IPS DF 19.7 (cell line): ENCODE results near the gene KRTAP10-9.
"Not testable (repeated sequence)": the region's sequence is repeated elsewhere in the genome, so short reads cannot be mapped to it uniquely, and the experiment has no call there.

ENCODE experiments used
- DNase-seq: peaks from one replicate; pipeline ENCODE4 v3.0.0-alpha.2; 2013; ENCODE audit warnings: low read depth, low spot score

The KRTAP10-9 gene, protein sequence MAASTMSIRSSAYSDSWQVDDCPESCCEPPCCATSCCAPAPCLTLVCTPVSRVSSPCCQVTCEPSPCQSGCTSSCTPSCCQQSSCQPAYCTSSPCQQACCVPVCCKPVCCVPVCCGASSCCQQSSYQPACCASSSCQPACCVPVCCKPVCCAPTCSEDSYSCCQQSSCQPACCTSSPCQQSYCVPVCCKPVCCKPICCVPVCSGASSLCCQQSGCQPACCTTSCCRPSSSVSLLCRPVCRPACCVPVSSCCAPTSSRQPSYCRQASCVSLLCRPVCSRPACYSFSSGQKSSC

DNA sequence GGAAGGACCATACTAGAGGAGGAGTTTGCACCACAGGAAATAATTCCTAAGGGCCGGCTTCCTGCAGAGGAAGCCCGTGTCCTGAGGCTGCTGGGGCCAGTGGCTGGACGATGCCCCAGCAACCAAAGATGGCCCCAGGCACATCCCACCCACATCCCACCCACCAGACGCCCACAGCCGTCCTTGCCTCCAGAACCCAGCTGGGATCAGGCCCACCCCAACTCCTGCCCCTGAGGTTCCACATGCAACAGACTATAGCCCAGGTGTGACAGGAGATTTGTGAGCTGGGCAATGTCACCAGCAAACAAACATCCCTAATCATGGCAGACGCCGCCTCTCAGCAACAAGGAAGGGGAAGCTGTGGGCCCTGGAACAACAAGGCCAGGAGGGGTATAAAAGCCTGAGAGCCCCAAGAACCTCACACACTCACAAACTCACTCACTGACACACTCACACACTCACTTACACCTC lies at the start of gene KRTAP10-9:
KRTAP10-9 (plus strand) TSS at position 421 of the 471 bp plus-strand sequence. CDS start 79 bp downstream, outside the sequence.
- DNase-seq, result no peak

DNA sequence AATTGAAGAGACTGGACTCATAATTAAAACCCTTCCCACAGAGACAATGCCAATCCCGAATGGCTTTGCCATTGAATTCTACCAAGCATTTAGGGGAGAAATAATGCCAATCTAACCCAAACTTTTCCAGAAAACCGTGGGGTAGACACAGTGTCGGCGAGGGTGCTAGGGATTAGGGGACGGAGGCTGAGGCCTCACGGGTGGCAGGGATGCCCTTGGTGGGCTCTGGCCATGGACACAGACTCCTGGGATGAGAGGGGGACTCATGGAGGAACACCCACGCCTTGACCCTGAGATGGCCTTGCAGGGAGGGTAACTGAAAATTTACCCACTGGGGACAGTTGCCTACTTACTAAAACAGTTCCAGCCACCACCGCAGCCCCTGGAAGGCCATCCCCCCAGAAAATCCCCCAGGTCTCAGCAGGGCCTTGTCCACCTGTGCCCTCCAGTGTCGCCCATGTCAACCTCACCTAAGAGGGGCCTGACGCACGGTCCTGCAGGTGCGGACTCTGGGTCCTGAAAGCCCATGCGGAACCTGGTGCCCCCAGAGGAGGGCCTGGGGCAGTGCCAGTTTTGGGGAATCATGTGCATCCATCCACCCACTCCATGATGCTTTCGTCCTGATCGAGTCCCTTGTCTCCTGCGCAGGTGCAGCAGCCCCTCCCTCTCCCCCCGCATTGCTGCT lies 48.4 kb upstream of the KRTAP10-9 start:
- no peak for DNase-seq

DNA sequence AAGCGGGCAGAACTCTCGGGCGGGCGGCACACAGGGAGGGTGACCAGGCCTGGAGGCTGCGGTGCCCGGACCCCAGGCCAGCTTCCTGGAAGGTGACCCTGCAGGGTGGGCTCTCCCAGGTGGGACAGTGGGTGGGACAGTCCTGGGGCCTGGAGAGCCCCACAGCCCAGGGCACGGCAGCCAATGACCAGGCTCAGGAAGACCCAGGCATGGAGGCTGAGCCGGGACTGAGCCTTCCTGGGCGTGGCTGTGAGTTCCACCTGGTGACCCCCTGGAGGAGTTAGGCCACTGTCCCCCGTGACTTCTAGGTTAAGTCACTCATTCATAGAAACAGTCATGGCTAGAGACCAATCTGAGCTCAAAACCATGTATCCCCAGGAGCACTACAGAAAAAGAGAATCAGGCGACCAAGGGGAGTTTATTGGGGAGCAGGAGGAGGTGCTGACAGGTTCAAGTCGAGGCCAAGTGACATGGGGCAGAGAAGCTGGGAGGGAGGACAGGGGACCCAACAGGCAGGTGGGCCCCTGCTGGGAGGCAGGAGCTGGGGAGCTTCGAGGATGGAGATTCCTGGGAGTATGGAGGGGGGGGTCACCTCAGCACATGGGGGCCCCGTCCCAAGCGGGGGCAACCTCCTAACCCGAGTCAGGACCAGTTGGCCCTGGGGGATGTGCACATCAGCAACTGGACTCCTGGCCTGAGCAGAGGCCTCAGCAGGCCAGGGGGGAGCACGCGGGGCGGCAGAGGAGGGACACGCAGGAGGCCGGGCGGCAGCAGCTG lies 47.6 kb upstream of the KRTAP10-9 start:
- no peak for DNase-seq

DNA sequence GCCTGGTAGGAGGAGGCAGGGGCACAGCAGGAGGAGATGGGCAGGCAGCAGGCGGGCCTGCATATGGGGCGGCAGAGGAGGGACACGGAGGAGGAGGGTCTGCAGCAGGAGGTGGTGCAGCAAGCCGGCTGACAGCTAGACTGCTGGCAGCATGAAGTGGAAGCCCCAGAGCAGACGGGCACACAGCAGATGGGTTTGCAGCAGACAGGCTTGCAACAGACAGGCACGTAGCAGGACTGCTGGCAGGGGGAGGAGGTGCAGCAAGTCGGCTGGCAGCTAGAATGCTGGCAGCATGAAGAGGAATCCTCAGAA lies 47.1 kb upstream of the KRTAP10-9 start:
- DNase-seq, result no peak

DNA sequence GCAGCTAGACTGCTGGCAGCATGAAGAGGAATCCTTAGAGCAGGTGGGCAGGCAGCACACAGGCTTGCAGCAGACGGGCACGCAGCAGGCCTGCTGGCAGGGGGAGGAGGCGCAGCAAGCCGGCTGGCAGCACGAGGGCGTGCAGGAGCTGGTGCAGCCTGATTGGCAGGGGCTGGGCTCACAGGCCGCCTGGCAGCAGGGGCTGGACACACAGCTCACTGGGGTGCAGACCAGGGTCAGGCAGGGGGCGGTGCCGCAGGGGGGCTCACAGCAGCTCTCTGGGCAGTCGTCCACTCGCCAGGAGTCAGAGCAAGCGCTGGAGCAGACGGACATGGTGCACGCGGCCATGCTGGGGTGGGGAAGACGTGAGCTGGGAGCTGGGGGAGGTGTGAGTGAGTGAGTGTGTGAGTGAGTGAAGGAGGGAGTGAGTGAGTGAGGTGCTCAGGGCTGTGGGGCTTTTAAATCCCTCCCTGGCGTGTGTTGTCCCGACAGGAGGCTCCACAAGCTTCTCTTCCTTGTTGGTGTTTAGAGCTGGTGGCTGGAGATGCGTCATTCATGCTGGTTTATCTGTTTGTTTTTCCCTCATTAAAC lies 46.6 kb upstream of the KRTAP10-9 start, which contains the start of gene KRTAP10-5:
KRTAP10-5 (minus strand) TSS at position 374 of the 591 bp plus-strand sequence; CDS start at position 348, 26 bp downstream.
- DNase-seq, result not testable (repeated sequence)

DNA sequence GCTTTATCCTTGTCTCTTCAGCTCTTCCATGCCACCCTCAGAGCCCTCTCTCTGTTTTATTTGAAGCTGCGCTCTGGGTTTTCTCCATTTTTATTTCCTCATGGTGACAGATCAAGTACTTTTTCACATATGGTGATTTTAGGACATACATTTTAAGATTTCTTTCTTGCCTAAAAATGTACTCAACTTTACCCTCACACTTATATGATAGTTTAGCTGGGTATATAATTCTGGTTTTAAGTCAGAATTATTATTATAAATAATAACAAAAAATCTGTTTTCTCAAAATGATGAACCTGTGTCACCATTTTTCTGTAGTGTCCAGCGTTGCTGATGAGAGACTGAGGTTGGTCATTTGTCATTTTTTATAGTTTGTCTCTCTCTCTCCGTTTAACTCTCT lies 45.7 kb upstream of the KRTAP10-9 start:
- DNase-seq, result no peak

DNA sequence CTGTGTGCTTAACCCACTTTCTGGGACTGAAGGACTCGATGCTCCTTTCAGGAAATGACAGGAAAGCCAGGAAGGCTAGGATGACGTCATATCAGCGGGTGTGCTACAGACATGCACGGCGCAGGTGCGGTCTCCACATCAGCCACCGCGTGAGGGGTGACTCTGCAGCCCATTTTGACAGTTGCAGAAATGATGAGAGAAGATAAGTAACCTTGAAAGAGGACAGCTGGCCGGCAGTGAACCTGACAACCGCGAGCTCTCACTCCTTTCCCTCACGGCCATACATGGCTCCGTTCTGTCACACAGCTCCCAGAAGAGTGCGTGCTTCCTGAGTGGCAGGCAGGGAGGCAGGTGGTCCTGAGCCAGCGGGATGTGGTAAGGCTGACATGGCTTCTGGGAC lies 44.8 kb upstream of the KRTAP10-9 start:
- DNase-seq, result no peak

DNA sequence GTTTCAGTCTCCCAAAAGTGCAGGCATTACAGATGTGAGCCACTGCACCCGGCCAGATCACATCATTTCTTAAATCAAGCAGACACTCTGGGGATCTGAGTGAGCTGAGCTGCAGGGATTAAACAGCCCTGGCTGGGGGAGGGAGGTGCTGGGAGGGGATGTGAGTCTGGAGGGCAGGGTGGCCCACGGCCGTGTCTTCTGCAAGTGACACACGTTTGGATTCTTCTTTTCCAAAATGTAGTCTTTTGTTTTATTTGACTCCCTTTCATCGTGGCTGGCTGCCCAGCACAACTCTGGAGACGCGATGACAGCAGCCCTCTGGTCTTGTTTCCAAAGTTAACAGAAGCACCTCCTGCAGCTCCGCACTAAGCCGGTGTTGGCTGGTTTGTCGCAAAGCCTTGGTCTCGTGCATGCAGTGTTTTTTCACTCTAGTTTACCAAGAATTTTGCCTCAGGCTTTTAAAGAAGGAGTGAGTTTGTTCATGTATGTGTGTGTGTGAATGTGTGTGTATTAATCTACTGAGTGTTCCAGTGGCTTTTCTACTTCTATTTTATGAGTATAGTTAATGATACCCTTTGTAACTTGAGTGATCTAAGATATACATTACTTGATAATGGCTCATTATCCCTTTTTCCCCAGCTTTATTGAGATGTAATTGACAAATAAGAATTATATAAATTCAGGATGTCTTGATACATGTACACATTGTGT lies 43.6 kb upstream of the KRTAP10-9 start:
- no peak for DNase-seq

DNA sequence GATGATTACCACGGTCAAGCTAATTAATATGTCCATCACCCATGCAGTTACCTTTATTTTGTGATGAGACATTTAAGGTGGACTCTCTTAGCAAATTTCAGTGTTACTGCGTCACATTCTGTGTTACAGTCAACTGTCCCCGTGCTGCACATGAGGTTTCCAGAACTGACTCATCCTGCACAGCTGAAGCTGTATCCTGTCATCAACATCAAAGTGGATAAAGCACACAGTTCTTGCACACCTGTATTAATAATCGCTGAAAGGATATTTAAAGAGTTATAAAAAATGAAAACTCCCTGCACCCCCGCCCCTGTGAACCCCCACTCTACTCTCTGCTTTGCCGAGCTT lies 43.1 kb upstream of the KRTAP10-9 start:
- no peak for DNase-seq

DNA sequence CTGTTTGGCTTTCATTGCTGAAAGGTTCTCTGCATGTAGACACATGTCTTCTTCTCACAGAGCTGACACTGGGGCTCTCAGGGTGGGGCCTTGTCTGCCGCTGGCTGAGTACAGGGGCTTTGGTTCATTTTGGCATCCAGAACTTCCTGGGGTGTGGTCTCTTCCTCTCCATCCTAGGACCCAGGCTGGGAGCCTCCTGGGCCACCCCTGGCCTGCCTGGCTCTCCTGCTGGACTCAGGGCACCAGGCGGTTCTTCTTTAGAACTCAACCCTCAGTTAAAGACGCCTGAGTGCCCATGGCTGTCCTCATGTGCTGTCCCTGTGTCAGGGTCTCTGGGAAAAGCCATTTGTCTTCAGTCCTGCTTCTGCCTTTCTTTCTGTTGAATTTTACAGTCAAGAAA lies 41.0 kb upstream of the KRTAP10-9 start:
- DNase-seq, result no peak

DNA sequence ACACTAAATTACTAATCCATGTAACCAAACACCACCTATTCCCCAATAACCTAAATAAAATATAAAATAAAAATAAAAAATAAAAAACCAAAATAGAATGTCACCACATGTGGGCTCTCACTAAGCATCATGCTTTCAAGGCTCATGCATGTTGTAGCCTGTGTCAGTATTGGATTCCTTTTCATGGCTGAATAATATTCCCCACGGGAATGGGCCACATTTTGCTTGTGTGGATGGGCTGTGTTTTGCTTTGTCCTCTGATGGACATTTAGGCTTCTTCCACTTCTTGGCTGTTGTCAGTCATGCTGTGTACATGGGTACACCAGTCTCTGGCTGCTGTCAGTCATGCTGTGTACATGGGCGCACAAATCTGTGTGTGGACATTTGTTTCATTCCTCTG lies 37.8 kb upstream of the KRTAP10-9 start:
- DNase-seq, result no peak

DNA sequence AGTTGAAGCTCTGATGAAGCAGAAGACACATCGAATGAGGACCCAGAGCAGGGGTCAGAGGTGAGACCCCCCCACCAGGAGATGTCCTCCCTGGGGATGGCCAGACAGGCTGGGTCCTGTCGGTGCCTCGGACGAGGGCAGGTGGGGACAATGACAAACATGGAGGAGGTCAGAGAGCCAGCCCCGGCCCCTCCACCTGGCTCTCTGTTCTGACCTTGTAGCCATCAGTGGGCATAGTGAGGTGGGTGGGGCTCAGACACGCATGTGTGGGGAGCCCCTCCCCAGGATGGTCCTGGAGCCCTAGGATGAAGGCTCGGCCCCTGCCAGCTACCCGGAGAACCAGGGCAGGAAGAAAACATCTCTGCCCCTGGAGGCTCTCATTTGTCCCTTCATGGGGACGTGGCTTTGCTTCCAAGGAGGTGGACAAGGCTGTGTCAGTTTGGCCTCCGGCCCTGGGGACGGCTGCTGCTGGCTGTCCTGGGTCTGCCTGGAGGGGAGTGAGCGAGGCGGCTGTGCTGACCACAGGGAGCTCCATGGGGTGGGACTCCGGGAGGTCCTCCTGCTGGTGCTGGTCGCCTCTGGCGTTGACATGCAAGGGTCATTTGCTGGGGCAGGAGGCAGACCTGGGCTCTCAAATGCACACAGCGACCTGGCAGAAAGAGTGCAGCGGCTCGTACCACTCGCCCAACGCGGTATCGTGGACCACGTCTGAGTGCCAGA lies 37.1 kb upstream of the KRTAP10-9 start:
- no peak for DNase-seq

DNA sequence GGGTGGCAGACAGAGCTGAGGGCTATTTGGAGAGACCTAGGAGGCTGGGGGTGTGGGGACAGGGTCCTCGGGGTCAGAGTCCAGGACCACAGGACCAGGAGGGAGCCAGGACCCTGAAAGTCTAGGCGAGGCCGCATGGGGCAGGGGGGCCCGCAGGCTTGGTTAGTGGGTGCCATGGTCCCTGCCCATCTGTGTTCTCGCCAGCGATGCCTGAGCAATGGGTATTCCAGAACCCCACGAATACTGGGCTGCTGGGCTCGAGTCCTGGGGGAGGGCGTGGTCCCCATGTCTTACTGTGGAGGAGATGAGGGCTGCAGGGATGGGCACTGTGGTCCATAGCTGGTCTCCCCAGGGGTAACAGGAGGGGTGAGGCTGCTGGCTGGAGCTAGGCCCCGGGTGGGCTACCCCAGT lies 36.6 kb upstream of the KRTAP10-9 start:
- DNase-seq, result no peak

DNA sequence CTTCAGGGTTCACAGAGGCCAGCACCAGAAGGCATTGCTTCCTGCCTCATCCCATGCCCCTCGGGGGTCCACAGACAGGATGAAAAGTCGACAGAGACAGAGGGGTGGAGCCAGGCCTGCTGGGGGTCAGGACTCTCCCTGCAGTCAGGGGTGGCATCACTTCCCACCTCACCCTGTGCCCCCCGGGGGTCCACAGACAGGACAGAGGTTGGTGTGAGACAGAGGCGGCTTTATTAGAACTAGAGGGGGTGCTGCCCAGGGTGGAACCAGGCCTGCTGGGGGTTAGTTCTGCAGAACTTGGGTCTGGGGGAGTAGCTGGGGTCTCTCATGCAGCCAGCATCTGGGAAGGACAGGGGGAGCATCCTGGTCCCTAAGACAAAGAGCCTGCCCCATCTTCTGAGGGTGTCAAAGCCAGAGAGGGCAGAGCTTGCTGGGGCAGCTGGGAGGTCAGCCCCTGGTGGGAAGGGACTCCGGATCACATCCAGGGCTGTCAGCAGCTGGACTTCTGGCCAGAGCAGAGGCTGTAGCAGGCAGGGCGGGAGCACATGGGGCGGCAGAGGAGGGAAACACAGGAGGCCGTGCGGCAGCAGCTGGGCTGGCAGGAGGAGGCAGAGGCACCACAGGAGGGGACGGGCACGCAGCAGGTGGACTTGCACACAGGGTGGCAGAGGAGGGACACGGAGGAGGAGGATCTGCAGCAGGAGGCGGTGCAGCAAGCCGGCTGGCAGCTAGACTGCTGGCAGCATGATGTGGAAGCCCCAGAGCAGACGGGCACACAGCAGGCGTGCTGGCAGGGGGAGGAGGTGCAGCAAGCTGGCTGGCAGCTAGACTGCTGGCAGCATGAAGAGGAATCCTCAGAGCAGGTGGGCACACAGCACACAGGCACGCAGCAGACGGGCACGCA lies 35.7 kb upstream of the KRTAP10-9 start:
- not testable (repeated sequence) for DNase-seq

DNA sequence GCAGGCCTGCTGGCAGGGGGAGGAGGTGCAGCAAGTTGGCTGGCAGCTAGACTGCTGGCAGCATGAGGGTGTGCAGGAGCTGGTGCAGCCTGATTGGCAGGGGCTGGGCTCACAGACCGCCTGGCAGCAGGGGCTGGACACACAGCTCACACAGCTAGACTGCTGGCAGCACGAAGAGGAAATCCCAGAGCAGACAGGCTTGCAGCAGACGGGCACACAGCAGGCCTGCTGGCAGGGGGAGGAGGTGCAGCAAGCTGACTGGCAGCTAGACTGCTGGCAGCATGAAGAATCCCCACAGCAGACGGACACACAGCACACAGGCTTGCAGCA lies 35.1 kb upstream of the KRTAP10-9 start:
- DNase-seq, result not testable (repeated sequence)

DNA sequence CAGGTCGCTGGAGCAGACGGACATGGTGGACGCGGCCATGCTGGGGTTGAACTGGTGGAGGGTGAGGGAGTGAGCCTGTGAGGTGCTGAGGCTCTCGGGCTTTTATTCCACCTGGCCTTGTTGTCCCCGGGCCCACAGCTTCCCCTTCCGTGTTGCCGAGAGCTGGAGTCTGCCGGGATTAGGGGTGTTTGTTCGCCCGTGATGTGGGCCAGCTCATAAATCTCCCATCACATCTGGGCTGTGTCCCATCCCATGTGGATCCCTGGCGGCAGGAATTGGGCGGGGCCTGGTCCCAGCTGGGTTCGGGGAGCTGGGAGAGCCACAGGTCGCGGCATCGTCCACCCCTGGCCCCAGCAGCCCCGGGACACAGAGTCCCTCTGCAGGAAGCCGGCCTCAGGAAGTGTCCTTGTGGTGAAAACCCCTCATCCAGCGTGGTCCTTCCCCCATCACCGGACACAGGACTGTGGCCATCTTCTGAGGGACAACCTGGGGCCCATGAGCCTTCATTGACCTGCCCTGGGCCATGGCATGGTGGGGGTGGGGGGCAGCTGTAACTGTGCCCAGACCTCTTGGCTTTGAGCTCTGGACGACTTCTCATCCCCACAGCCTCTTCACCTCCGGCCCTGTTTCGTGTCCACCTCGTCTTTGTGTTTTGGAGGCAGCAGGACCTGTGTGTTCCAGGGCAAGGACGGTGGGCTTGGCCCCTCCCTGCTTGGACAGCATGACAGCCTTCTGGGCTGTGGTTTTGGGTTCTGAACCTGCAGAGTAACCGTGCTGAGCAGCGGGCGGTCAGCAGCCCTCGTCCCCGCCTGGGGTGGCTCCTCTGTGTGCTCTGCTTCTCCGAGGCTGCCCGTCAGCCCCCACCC lies 34.2 kb upstream of the KRTAP10-9 start, which contains the start of gene KRTAP10-6:
KRTAP10-6 (minus strand) TSS at position 60 of the 866 bp plus-strand sequence; CDS start at position 39, 21 bp downstream.
- no peak for DNase-seq

DNA sequence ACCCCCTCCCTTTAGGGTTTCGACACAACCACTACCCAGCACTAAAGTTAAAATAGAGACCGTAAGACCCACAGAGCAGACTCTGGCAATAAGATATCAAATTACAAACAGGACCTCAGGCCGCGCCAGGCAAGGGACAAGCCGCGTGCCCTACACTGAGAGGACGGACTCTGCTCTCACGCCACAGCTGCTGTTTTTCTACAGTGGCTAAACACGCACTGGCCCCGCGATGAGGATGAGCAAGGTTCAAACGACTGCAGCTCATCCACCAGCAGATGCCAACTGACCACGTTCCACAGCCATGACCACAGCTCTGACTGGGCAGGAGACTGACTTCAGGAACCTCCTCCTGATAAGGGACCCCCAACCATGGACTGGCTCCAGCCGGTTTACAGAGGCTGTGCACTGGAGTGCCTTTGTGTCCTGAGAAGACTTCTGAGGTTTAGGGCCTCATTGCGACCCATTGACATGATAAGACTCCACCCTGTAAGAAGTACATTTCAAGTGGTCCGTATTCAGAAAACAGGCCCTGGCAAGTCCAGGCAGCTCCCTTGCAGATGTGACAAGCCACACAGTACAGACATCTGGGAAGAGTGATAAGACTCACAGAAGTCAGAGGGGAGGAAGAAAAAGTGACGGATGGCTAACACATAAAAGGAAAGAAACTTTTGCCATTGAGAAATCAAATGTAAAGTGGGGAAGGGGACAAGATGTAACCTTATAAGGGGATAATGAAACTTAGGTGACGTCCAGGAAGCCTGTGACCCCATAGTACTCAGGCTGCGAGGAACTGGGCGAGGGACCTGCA lies 33.1 kb upstream of the KRTAP10-9 start:
- DNase-seq, result no peak

DNA sequence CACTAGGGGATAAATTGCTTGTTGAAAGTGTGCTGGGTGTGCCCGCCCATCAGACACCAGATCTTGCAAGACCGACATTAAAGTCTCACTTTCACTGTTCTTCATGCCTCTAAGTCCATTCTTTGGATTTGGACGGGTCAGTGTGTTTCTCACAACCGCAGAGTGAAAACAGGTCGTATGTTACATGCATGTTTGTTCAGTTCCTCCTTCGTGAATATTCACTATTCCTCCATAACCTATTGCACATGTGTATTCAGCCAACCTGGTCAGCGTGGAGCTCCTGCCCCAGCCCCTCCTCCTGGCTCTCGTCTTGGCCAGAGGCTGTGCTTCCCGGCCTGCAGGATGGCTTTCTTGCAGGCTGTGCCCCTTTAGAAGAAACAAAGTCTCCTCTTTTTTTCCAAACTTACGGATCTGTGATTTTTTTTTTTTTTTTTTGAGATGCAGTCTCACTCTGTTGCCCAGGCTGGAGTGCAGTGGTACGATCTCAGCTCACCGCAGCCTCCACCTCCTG lies 32.4 kb upstream of the KRTAP10-9 start:
- DNase-seq, result no peak
